ENCODE results near the gene SDK1.

The SDK1 gene

DNA sequence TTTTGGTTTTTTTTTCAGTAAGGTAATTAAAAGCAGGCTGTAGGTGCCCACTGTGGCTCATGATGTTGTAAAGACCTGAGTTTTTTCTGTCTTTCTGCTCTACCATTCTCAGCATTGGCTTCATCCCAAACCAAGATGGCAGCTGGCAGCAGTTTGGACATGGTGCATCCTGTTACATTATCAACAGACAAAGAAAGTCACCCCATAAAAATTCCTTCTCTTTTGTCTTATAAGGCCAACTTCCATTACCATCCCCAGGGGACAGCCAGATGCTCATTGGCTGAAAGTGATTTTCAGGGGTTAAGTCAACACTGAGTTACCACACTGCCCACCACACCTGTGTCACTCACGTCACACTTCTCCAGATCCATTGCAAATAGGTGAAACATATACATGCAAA, 558.4 kb downstream of the SDK1 start:
- no peak overlapping the region for H3K4me3 ChIP-seq (replicated peaks; ENCODE audit: low read depth, low read length)
- DNase-seq (ENCODE audit: extremely low read depth, low read depth): no peak
- TF ChIP-seq CTCF (IDR thresholded peaks at IDR 0.05; ENCODE audit: low read depth, low read length, missing control alignments): no peak

DNA sequence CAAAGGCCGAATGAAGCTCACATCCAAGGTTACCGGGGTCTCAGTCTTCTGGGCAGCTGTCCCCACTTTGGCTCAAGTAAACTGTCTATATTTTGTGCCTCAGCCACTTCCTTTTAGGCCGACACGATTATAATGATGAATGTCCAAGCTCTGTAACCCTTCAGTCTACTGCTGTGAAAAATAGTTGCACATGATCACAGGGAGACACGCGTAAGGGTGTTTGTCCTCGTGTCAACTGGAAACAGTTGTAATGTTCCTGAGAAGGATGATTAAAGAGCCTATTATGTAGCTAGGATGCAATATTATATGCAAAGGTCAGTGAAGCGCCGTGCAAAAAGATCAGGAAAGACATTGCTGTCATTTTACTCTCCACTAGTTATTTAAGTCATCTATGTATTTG, 559.9 kb downstream of the SDK1 start:
- TF ChIP-seq CTCF (IDR thresholded peaks at IDR 0.05; ENCODE audit: low read depth, low read length, missing control alignments): no peak
- DNase-seq (ENCODE audit: extremely low read depth, low read depth): no peak
- H3K4me3 ChIP-seq (replicated peaks; ENCODE audit: low read depth, low read length): no peak overlapping the region

DNA sequence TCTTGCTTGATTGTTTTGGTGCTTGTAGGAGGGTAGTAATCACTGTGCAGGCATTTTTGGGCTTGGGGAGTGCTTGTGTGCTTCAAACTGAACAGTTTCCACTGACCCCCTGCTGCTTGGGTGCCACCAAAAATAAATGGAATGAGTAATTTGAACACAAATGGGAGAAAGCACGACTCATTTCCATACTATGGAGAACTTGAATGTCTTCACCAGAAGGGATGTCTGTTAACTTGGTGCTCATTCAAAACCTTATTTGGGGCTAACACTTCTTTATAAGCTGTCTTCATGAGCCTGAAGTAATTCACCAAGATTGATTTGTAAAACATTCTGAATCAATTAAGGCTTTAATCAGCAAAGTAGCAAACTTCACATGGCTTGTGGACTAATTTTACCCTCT, 560.3 kb downstream of the SDK1 start:
- H3K4me3 ChIP-seq (replicated peaks; ENCODE audit: low read depth, low read length): no peak overlapping the region
- no peak for DNase-seq (ENCODE audit: extremely low read depth, low read depth)
- no peak for TF ChIP-seq CTCF (IDR thresholded peaks at IDR 0.05; ENCODE audit: low read depth, low read length, missing control alignments)

DNA sequence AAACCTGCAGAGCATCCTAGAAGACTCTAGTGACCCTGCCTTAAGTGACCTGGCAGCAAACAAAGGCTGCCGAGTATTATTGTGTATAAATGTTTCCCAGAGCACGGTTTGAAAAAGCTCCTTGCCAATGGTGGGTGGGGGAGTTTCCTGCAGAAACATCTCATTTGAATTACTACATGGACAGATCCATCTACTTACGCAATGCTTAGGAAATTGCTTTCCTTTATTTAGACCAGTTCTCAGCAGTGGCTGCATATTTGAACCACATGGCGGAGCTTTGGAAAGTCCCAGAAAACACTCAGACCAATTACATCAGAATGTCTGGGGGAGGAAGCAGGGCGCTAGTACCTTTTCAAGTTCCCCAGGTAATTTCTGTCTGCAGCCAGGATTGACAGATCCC, 560.9 kb downstream of the SDK1 start:
- no peak for DNase-seq (ENCODE audit: extremely low read depth, low read depth)
- TF ChIP-seq CTCF (IDR thresholded peaks at IDR 0.05; ENCODE audit: low read depth, low read length, missing control alignments): no peak
- H3K4me3 ChIP-seq (replicated peaks; ENCODE audit: low read depth, low read length): no peak overlapping the region

- no peak for DNase-seq (ENCODE audit: extremely low read depth, low read depth)
- no peak overlapping the region for H3K4me3 ChIP-seq (replicated peaks; ENCODE audit: low read depth, low read length)
- no peak for TF ChIP-seq CTCF (IDR thresholded peaks at IDR 0.05; ENCODE audit: low read depth, low read length, missing control alignments)
Observed at GRCh38 chr7:3862774-3863173, 561.7 kb downstream of the SDK1 start.

GRCh38 chr7:3866277-3866676, 565.2 kb downstream of the SDK1 start:
- no peak for TF ChIP-seq CTCF (IDR thresholded peaks at IDR 0.05; ENCODE audit: low read depth, low read length, missing control alignments)
- no peak overlapping the region for H3K4me3 ChIP-seq (replicated peaks; ENCODE audit: low read depth, low read length)
- DNase-seq (ENCODE audit: extremely low read depth, low read depth): no peak

DNA sequence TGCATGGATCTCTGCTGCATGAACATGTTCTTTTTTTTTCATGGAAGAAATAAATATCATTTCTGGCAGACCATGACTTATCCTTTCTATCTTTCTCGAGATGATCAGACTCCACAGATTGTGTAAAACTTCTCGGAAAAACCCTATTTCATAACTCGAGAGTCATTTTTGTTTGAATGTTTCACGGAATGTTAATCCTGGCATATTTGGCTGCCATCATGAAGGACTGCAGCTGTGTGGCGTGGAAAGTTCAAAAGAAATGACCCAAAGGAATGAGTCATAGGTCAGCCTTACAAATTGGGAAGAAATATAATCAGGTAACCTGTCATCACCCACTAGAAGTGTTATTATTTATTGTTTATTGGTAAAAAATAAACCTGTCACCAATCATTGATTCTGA, 566.8 kb downstream of the SDK1 start:
- H3K4me3 ChIP-seq (replicated peaks; ENCODE audit: low read depth, low read length): no peak overlapping the region
- TF ChIP-seq CTCF (IDR thresholded peaks at IDR 0.05; ENCODE audit: low read depth, low read length, missing control alignments): no peak
- no peak for DNase-seq (ENCODE audit: extremely low read depth, low read depth)
